Activated CD8-positive, alpha-beta T cell treated with anti-CD3 and anti-CD28 coated beads for 36 hours (primary cell): ENCODE data around the gene VPS13D. TPM values are rescaled to one million over a fixed set of nuclear protein-coding genes. Genes with fewer than 3 reads are reported as not detected.
A peak's percentile ranks its signal among the peaks of the same experiment; 100 is the strongest.
"Not testable (repeated sequence)": the region's sequence is repeated elsewhere in the genome, so short reads cannot be mapped to it uniquely, and the experiment has no call there.

ENCODE experiments used
- ATAC-seq: fragments of 200-7000 bp; cut with Tn5 transposase; one replicate; pipeline ENCODE4 v1.10.0; 2021; ENCODE audit warnings: mild to moderate bottlenecking, moderate library complexity
- CTCF ChIA-PET: fragments of 350-600 bp; sonication (Branson Sonifier 250); formaldehyde crosslinking; loops from one replicate; lab custom pipeline; 2021; ENCODE audit warnings: antibody characterized with exemption; lab: Charles Lee
- POLR2A ChIA-PET: fragments of 350-600 bp; sonication (Branson Sonifier 250); formaldehyde crosslinking; loops from one replicate; lab custom pipeline; 2021; ENCODE audit warnings: antibody characterized with exemption; lab: Charles Lee
- DNase-seq: peaks from one replicate; pipeline ENCODE4 v3.0.0-alpha.2; 2020
- H3K27ac Mint-ChIP-seq: one replicate; pipeline ENCODE4 v1.8.0; 2021; ENCODE audit warnings: mild to moderate bottlenecking, mixed read lengths
- H3K27me3 Mint-ChIP-seq: one replicate; pipeline ENCODE4 v1.8.0; 2021; ENCODE audit warnings: mixed read lengths
- H3K36me3 Mint-ChIP-seq: one replicate; pipeline ENCODE4 v1.8.0; 2021; ENCODE audit warnings: low read depth, mixed read lengths
- H3K4me1 Mint-ChIP-seq: one replicate; pipeline ENCODE4 v1.8.0; 2021; ENCODE audit warnings: low read depth, mixed read lengths
- H3K4me3 Mint-ChIP-seq: one replicate; pipeline ENCODE4 v1.8.0; 2021; ENCODE audit warnings: mild to moderate bottlenecking, moderate library complexity, mixed read lengths
- H3K9me3 Mint-ChIP-seq: one replicate; pipeline ENCODE4 v1.8.0; 2021; ENCODE audit warnings: mixed read lengths
- CTCF ChIP-seq: fragments of 200-600 bp; IDR thresholded peaks from one replicate; pipeline ENCODE4 v1.8.0; 2022; ENCODE audit warnings: antibody characterized with exemption, mild to moderate bottlenecking
- intact Hi-C: fragments of 100-400 bp; cut with micrococcal nuclease; formaldehyde crosslinking; loops from one replicate; pipeline ENCODE4 v1.10.0; 2022
- total RNA-seq, 2 experiments: library from RNA; stranded (reverse); gene quantifications; one replicate each; pipeline ENCODE4 v1.2.3, GENCODE V29; 2021

VPS13D gene
- total RNA-seq, 2 experiments from 2014 or later = 28.1 to 30.7 TPM

GRCh38 chr1:12451560-12451900, 221.7 kb downstream of the VPS13D start:
- no peak for ATAC-seq
- Mint-ChIP-seq H3K27ac (peak overlapping the region; percentile 95), H3K36me3 (peaks cover 62% of the 10 kb centered on the region), H3K4me1 (peaks cover 90% of the 10 kb centered on the region), H3K9me3 (no peaks in the 10 kb centered on the region), H3K27me3 (no peaks in the 10 kb centered on the region), H3K4me3 (peak overlapping the region; percentile 51)
- POLR2A ChIA-PET = interaction anchor here (0.9 to 10.0 kb wide), 9 partner anchors 11 to 167 kb away, joined by 3 to 141 read pairs (median 7); partner anchors contain the start of gene DHRS3
- CTCF ChIA-PET = interaction anchor here (1.6 to 9.2 kb wide), 4 partner anchors 10 to 207 kb away, joined by 5 to 88 read pairs (median 10); no protein-coding TSS in a partner anchor
- TF ChIP-seq CTCF = no peak
- no peak for DNase-seq
- intact Hi-C loops = no loop called here

DNA sequence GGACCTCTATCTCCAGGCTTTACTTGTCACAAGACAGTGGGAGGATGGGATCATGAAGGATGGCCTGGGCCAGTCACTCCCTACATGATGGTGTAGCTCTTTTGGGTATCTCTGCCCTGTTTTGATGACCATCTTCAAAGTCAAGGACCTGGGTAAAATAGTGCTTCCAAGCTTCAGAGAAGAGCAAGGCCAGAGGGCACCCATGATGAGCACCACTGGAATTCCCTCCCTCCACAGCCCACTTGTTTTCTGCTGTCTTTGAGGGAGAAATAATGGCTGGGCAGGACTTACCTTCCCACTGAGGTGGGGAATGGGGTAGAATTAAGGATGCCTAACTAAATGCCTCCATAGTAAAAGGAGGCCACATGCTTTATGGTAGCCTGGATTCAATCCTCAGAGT, 222.4 kb downstream of the VPS13D start:
- peak overlapping the region; percentile 51 for H3K4me3 Mint-ChIP-seq
- ChIA-PET POLR2A (interaction anchor here (1.3 to 10.0 kb wide), 6 partner anchors 15 to 166 kb away, joined by 5 to 141 read pairs (median 10); partner anchors contain the start of gene DHRS3), CTCF (interaction anchor here (0.9 to 9.2 kb wide), 5 partner anchors 10 to 59 kb away, joined by 3 to 88 read pairs (median 3); no protein-coding TSS in a partner anchor)
- H3K36me3 Mint-ChIP-seq = peaks cover 64% of the 10 kb centered on the region
- DNase-seq (no peak), ATAC-seq (no peak)
- H3K27ac Mint-ChIP-seq = peak overlapping the region; percentile 94
- H3K9me3 Mint-ChIP-seq = no peaks in the 10 kb centered on the region
- H3K27me3 Mint-ChIP-seq = no peaks in the 10 kb centered on the region
- peaks cover 90% of the 10 kb centered on the region for H3K4me1 Mint-ChIP-seq
- no peak for TF ChIP-seq CTCF
- intact Hi-C loops = no loop called here

- H3K9me3 Mint-ChIP-seq = no peaks in the 10 kb centered on the region
- ATAC-seq (peak; percentile 27), DNase-seq (peak; percentile 75)
- peak overlapping the region; percentile 94 for H3K27ac Mint-ChIP-seq
- intact Hi-C loops = no loop called here
- ChIA-PET POLR2A (interaction anchor here (0.8 to 10.0 kb wide), 10 partner anchors 10 to 546 kb away, joined by 3 to 141 read pairs (median 4); partner anchors contain the start of gene DHRS3), CTCF (interaction anchor here (0.9 to 9.2 kb wide), 7 partner anchors 12 to 163 kb away, joined by 3 to 88 read pairs (median 3); no protein-coding TSS in a partner anchor)
- H3K27me3 Mint-ChIP-seq = no peaks in the 10 kb centered on the region
- H3K36me3 Mint-ChIP-seq = peaks cover 60% of the 10 kb centered on the region
- peak overlapping the region; percentile 51 for H3K4me3 Mint-ChIP-seq
- peaks cover 91% of the 10 kb centered on the region for H3K4me1 Mint-ChIP-seq
- no peak for TF ChIP-seq CTCF
Measured at GRCh38 chr1:12453400-12454343, 223.8 kb downstream of the VPS13D start.

GRCh38 chr1:12454406-12455391, 224.9 kb downstream of the VPS13D start:
- ChIA-PET POLR2A (interaction anchor here (0.6 to 10.0 kb wide), 10 partner anchors 9 to 547 kb away, joined by 3 to 141 read pairs (median 4); no protein-coding TSS in a partner anchor), CTCF (interaction anchor here (1.1 kb wide), 1 partner anchor 162 kb away, joined by 3 read pairs; no protein-coding TSS in a partner anchor)
- intact Hi-C loops = no loop called here
- TF ChIP-seq CTCF = no peak
- peak overlapping the region; percentile 94 for H3K27ac Mint-ChIP-seq
- H3K9me3 Mint-ChIP-seq = no peaks in the 10 kb centered on the region
- H3K36me3 Mint-ChIP-seq = peaks cover 66% of the 10 kb centered on the region
- no peaks in the 10 kb centered on the region for H3K27me3 Mint-ChIP-seq
- H3K4me1 Mint-ChIP-seq = peaks cover 87% of the 10 kb centered on the region
- H3K4me3 Mint-ChIP-seq = peak overlapping the region; percentile 10
- ATAC-seq = no peak
- DNase-seq = no peak

- CTCF ChIA-PET, ATAC-seq, intact Hi-C loops, POLR2A ChIA-PET, DNase-seq, H3K27me3 Mint-ChIP-seq, H3K9me3 Mint-ChIP-seq: not testable (repeated sequence)
- Mint-ChIP-seq H3K4me1 (peaks cover 75% of the 10 kb centered on the region), H3K4me3 (peak overlapping the region; percentile 18), H3K36me3 (peaks cover 59% of the 10 kb centered on the region), H3K27ac (peak overlapping the region; percentile 81)
Measured at GRCh38 chr1:12456081-12456480, 226.3 kb downstream of the VPS13D start.
